ENCODE measurements around the gene AGO1. TPM values are rescaled to one million over a fixed set of nuclear protein-coding genes. Genes with fewer than 3 reads are reported as not detected.

Gene AGO1
- total RNA-seq, 4 donors from 2014 or later, result 21.8 to 27.7 (median 25.4) TPM

GRCh38 chr1:35927472-35927871 is 44.5 kb downstream of the AGO1 start:
- no peak for TF ChIP-seq POLR2A (IDR thresholded peaks at IDR 0.05)
- TF ChIP-seq CTCF (IDR thresholded peaks at IDR 0.05), result no peak
- Histone ChIP-seq H3K4me3 (replicated peaks in 1 of 3) (no peak overlapping the region), H3K36me3 (no peaks in the 10 kb centered on the region), H3K27ac (no peak overlapping the region), H3K4me1 (peaks cover 20 to 26% of the 10 kb centered on the region in 2 donors), H3K27me3 (no peaks in the 10 kb centered on the region), H3K9me3 (no peaks in the 10 kb centered on the region)
- intact Hi-C loops (cut with DNase I), result no loop called here
- DNase-seq, result no peak
- WGBS, 2 donors, result 64 to 74% methylated on average over 3 of the region's 3 CpGs

- no peaks in the 10 kb centered on the region for H3K36me3 ChIP-seq
- H3K9me3 ChIP-seq, result no peaks in the 10 kb centered on the region
- TF ChIP-seq POLR2A (IDR thresholded peaks at IDR 0.05) (no peak), CTCF (IDR thresholded peaks at IDR 0.05) (no peak)
- no peaks in the 10 kb centered on the region for H3K27me3 ChIP-seq
- H3K4me1 ChIP-seq, result peaks cover 24 to 30% of the 10 kb centered on the region in 2 donors
- H3K4me3 ChIP-seq (replicated peaks in 1 of 3), result peak overlapping the region; percentile 55 to 77 (median 64)
- peak overlapping the region; percentile 84 to 98 (median 95) for H3K27ac ChIP-seq
- DNase-seq, result peak; percentile 64 to 66
- 1 to 2% methylated on average over 15 of the region's 15 CpGs for WGBS, 2 donors
- intact Hi-C loops (cut with DNase I), result no loop called here
Observed at GRCh38 chr1:35929730-35930592, 47.0 kb downstream of the AGO1 start.

GRCh38 chr1:35930593-35931445 is 47.8 kb downstream of the AGO1 start, which contains the start of gene AGO3:
TSS of gene AGO3 (plus strand) at chr1:35931105. CDS start at chr1:35931427, 322 bp downstream.
- peak within 1 kb of the TSS; percentile 84 to 98 (median 95) for H3K27ac ChIP-seq
- 1% methylated on average over 12 to 43 of the region's 112 CpGs for WGBS, 2 donors
- H3K4me3 ChIP-seq (replicated peaks in 1 of 3), result peak within 1 kb of the TSS; percentile 55 to 77 (median 64)
- intact Hi-C loops (cut with DNase I), result no loop called here
- H3K4me1 ChIP-seq, result peaks cover 24 to 25% of the 10 kb centered on the region in 2 donors
- TF ChIP-seq POLR2A (IDR thresholded peaks at IDR 0.05), result peak; percentile 63 to 93
- TF ChIP-seq CTCF (IDR thresholded peaks at IDR 0.05), result no peak
- peak; percentile 95 to 96 for DNase-seq
- no peaks in the 10 kb centered on the region for H3K36me3 ChIP-seq
- no peaks in the 10 kb centered on the region for H3K9me3 ChIP-seq
- H3K27me3 ChIP-seq, result no peaks in the 10 kb centered on the region

GRCh38 chr1:35931446-35932157 is 48.6 kb downstream of the AGO1 start:
- peak overlapping the region; percentile 55 to 77 (median 64) for H3K4me3 ChIP-seq (replicated peaks in 1 of 3)
- H3K9me3 ChIP-seq, result no peaks in the 10 kb centered on the region
- peak; percentile 64 to 73 for DNase-seq
- H3K36me3 ChIP-seq, result no peaks in the 10 kb centered on the region
- WGBS, 2 donors, result 0 to 1% methylated on average over 15 to 27 of the region's 28 CpGs
- H3K27me3 ChIP-seq, result no peaks in the 10 kb centered on the region
- intact Hi-C loops (cut with DNase I), result no loop called here
- peak overlapping the region; percentile 84 to 98 (median 95) for H3K27ac ChIP-seq
- no peak for TF ChIP-seq CTCF (IDR thresholded peaks at IDR 0.05)
- TF ChIP-seq POLR2A (IDR thresholded peaks at IDR 0.05), result no peak
- peaks cover 16 to 23% of the 10 kb centered on the region in 2 donors for H3K4me1 ChIP-seq
